HG03432 (cell line): Measurements from ENCODE around the gene CTRB1.

Experiments
- ATAC-seq: cut with Tn5 transposase; IDR thresholded peaks from one replicate; pipeline ENCODE4 v1.9.1; 2021; ENCODE audit warnings: mild to moderate bottlenecking, moderate library complexity; ENCODE audit not compliant: unreplicated experiment

The CTRB1 gene

GRCh38 chr16:75225092-75225491 lies 6.3 kb downstream of the CTRB1 start:
- ATAC-seq: no peak

GRCh38 chr16:75225678-75226515 lies 7.1 kb downstream of the CTRB1 start:
- no peak for ATAC-seq

DNA sequence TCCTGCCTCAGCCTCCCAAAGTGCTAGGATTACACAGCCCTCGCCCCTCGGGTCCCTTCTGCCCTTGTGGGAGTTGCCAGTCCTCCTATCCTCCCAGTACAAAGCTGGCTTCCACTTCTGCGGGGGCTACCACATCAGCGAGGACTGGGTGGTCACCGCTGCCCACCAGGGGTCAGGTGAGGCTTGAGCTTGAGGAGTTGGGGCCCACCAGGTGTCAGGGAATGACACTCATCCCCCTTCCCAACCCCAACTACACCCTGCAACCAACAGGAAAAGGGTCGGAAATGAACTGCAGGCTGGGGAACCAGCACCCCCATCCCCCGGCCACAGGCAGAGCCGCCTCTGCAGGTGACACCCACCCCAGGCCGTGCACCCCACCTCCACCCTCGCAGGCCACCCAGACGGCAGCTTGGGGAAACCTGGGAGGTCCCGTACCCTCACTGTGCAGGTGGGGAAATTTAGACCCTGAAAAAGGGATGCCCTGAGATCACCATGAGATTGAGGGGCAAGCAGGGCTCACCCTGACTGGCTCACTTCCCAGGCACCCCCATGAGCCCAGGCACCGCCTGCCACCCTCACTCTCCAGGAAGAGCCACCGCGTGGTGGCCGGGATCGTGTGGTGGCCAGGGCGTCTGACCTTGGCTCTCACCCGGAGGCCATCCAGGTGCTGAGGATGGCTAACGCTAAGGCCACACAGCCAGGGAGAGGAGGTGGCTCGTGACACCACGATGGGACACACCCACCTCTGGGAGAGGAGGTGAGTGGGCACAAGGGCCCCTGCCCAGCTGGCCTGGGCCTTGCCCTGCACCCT lies 8.0 kb downstream of the CTRB1 start:
- ATAC-seq: no peak

DNA sequence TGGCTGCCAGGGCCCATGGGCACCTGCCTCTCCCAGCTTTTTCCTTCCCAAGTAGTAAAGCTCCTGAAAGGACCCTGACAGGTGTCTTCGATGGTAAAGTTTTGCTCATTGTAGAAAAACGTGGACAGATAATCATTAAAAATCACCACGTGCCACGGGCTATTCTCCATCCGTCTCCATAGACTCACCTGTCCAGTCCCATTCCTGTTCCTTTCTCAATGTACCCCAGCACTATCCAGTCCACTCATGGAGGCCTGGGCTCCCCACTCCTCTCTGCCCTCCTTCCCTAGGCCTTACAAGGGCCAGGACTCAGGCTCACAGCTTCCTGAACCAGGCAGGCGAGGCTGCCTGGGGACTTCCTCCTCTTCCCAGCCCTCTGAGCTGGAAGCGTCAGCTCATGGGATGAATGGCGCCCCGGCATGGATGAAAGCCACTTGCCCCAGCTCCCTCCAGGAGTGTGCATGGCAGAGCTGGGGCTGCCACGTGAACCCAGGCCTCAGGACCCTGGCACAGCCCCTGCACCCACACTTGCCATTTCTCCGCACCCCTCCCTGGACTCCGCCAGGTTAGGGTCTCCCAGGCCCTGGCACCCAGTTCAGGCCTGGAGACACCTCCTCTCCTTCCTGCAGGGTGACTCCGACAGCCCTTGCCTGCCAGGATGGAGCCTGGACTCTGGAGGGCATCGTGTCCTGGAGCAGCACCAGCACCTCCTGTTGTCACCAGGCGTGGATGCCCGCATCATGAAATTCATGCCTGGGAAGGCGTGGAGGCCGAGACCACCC lies 8.8 kb downstream of the CTRB1 start:
- ATAC-seq: no peak

DNA sequence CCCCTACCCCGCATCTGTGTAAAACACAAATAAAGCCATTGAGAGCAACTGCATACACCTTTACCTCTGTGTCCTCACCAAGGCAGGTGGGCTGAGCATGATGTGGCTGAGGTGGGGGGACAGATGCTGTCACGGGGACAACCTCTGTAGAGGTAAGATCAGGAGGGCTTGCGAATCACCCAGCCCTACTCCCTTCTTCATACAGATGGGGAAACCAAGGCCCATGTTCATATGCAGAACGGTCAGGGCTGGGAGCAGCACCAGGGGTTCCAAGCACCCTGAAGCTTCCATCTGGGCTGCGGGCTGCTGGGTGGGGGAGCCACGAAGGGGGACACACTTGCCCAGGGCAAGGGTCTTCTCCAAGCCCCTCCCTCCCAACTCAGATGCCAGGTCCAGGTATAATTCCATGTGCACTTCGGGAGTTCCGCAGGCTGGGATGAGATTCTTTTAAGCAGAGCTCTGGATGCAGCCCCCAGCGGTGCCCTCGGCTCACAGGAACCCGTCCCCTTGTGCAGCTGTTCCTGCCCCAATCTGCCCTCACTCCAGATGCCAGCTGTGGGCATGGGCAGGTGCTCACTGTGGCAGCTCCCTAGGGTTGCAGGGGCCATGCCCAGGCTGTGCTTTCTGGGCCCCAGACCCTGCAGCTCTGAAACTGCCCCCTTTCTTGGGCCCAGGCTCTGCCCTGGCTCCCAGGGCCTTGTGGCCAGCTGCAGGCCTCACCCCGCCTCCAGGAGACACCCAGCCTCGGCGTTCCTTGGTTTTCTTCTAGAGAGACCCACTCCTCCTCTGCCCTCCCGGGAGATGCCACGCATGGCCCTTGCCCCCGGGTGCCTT lies 9.6 kb downstream of the CTRB1 start:
- no peak for ATAC-seq

DNA sequence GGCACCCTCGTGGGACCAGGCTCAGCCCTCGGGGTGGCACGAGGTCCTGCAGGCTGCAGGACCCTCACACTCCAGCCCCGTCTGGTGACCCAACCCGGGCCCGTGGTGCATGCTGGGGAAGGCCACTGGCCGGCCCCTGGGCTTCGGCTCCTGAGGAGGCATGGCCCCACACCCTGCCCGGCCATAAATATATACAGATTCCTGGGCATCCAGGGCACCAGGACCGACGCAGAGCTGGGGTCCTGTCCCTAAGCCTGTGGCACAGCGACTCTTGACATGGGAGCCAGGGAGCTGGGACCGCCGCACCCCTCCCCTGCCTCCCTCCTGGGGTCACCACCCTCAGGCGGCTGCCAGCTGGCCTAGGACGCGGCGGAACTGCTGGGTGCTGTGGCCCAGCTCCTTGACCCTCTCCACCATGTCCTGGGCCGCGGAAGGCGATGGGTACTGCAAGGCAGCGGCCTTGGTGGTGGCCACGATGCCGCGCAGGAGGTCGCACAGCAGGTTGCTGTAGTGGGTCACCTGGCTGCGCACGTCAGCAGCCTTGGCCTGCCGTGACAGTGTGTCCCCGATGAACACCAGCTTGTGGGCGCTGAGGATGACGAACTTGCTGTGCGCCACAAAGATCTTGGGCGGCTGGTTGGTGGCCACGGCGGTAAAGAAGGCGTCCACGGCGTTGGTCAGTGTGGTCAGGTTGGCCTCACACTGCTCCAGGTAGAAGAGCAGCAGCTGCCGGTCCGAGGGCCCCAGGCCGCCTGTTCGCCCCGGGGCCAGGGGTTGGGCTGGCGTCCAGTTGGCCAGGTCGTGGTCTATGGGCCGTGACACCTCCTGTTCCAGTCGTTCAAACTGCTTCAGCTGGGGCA lies 10.6 kb downstream of the CTRB1 start:
- ATAC-seq: no peak

DNA sequence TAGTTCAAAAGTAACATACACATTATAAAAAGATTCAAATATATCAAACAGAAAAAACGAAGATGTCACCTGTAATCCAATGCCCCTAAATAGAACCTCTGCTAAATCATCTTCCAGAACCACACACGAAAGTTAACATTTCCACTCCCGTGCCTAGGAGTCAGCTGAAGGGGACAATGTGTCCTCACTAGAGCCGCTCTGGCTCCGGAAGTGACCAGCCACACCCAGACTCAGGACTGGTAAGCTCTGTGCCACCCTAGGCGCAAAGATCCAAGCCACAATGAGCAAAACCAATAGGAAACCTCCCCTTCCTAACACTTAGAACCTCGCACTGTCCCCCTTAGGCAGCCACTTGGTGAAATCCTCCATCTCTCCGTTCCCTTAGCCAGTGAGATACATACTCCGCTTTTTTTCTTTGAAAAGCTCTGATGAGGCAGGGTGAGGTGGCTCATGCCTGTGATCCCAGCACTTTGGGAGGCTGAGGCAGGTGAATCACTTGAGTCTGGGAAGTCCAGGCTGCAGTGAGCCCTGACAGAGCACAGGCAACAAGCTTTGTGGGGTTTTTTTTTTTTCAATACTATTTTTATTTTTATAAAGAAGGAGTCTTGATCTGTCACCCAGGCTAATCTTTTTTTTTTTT lies 11.8 kb downstream of the CTRB1 start:
- no peak for ATAC-seq

DNA sequence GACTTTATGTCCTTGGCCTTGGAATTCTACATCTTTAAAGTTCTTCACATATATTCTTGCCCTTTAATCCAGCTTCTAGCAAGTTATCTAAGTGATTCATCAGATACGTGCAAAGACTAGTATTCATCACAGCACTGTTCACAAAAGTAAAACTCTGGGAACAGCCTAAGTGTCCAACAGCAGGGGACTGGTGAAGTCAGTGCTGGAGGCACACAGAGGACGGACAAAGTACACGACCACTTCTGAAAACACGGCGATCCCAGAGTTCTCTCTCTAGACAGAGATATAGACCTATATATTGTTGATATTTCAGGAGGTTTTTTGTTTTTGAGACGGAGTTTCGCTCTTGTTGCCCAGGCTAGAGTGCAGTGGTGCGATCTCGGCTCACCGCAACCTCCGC lies 12.8 kb downstream of the CTRB1 start:
- ATAC-seq: no peak

DNA sequence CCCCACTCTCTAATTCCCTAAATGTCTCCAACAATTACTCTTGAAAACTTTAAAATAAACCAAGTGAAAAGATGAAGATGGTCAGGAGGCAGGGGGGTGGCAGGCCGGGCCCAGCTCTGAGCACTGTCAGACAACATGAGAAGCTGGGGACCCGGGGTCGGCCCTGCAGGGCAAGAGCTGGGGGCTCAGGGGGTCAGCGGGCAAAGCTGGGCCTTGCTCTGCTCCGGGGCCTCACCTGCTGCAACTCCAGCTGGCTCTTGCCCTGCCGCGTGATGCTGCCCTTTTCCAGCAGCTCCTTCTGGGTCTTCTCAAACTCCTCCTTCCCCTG lies 14.8 kb downstream of the CTRB1 start:
- ATAC-seq: no peak

- no peak for ATAC-seq
These were observed 16.3 kb downstream of the CTRB1 start for GRCh38 chr16:75234856-75235696.

DNA sequence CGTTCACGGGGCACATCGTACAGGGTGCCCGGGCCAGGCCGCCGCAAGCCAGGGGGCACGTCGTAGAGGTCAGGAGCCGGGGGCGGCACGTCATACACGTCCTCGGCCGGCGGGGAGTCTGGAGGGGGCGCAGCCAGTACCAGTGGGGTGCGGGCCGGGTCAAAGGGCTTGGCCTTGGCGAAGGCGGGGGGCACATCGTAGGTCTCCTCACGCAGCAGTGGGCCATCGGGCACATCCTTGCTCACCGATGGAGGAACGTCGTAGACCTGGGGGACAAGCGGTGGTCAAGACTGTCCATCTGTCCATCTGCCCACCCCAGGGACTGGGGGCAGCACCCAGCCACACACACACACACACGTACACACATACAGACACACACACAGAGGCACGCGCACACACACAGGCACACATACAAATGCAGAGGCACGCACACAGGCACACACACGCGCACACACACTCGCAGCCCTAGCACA lies 17.0 kb downstream of the CTRB1 start:
- ATAC-seq: no peak

GRCh38 chr16:75236232-75236631 lies 17.4 kb downstream of the CTRB1 start:
- ATAC-seq: no peak

GRCh38 chr16:75236736-75237397 lies 18.1 kb downstream of the CTRB1 start:
- ATAC-seq: no peak

GRCh38 chr16:75237398-75238131 lies 18.8 kb downstream of the CTRB1 start:
- ATAC-seq: no peak

- no peak for ATAC-seq
These were observed 19.5 kb downstream of the CTRB1 start for GRCh38 chr16:75238132-75238852.

- no peak for ATAC-seq
These were observed 20.2 kb downstream of the CTRB1 start for GRCh38 chr16:75238853-75239541.
